ENCODE results near the gene MTAP.

The MTAP gene

DNA sequence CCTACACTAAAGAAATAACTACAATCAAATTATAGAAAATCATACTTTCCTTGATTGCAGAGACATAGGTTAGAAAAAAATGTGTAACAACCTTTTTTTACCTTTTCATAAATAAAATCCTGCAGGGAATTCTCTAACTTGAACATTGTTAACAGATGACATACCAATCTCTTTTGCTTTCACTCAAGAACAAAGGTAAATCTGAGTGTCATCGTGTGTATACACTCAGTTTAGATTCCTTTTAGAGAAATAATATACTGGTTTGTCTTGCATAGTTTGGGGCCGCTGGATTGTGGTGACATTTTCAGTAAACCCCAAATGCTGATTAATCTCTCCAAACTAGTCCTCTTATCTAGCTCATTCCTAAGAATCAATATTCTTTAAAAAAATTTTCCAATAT lies 20.8 kb upstream of the MTAP start:
- no peaks in the 10 kb centered on the region for H3K4me1 ChIP-seq (ENCODE audit: insufficient read depth, low read length)
- no peaks in the 10 kb centered on the region for H3K36me3 ChIP-seq (ENCODE audit: insufficient read depth, low read depth, low read length)
- H3K4me3 ChIP-seq (ENCODE audit: low read length), result no peak overlapping the region
- no peaks in the 10 kb centered on the region for H3K9me3 ChIP-seq (ENCODE audit: insufficient read depth, low read depth, low read length)
- peaks cover 23% of the 10 kb centered on the region; the same call in 1 of the 2 replicates for H3K27me3 ChIP-seq (ENCODE audit: insufficient read depth, low read length)
- no peak overlapping the region for H3K27ac ChIP-seq (ENCODE audit: low read length)
- no peak overlapping the region for H3K9ac ChIP-seq (ENCODE audit: low read depth, low read length)

DNA sequence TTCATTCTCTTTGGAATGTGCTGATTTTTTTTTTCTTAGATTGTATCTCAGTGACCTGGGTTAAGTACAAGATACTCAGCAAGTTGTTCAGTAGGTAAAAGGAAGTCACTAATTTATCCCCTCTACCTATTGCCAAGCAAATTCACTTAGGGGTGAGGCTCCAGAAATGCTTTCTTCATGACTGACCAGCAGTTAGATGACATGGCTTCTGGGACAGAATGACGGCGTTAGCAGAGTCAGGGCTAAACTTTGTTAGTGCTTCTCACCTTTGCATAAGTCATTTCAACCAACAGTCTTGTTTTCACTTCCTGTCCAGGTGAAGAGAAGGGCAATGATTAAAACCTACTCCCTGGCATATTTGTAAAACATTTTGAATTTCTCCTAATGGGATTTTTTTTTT lies 20.2 kb upstream of the MTAP start:
- Histone ChIP-seq H3K9me3 (ENCODE audit: insufficient read depth, low read depth, low read length) (no peaks in the 10 kb centered on the region), H3K9ac (ENCODE audit: low read depth, low read length) (no peak overlapping the region), H3K27me3 (ENCODE audit: insufficient read depth, low read length) (peaks cover 18% of the 10 kb centered on the region; the same call in 1 of the 2 replicates), H3K4me1 (ENCODE audit: insufficient read depth, low read length) (no peaks in the 10 kb centered on the region), H3K4me3 (ENCODE audit: low read length) (no peak overlapping the region), H3K36me3 (ENCODE audit: insufficient read depth, low read depth, low read length) (no peaks in the 10 kb centered on the region), H3K27ac (ENCODE audit: low read length) (no peak overlapping the region)

DNA sequence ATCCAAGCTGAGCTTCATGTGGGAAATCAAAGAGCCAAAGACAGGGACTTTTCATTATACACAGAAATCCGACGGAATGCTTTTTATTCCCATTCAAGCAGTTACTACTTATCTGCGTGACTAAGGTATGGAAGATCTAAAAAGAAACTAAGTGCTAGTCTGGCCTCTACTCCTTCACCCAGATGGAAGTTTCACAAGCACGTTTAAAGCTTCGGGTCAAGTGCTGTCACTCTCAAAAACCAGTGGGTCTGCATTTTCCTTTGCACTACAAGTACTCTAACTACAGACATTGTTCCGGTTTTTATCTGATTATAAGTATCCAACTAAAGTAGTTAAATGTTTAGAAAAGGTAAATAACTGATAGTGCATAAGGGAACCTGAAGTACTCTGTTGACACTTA lies 13.7 kb upstream of the MTAP start:
- Histone ChIP-seq H3K4me3 (ENCODE audit: low read length) (no peak overlapping the region), H3K9me3 (ENCODE audit: insufficient read depth, low read depth, low read length) (no peaks in the 10 kb centered on the region), H3K9ac (ENCODE audit: low read depth, low read length) (no peak overlapping the region), H3K36me3 (ENCODE audit: insufficient read depth, low read depth, low read length) (no peaks in the 10 kb centered on the region), H3K4me1 (ENCODE audit: insufficient read depth, low read length) (no peaks in the 10 kb centered on the region), H3K27ac (ENCODE audit: low read length) (no peak overlapping the region), H3K27me3 (ENCODE audit: insufficient read depth, low read length) (peaks cover 48% of the 10 kb centered on the region)

DNA sequence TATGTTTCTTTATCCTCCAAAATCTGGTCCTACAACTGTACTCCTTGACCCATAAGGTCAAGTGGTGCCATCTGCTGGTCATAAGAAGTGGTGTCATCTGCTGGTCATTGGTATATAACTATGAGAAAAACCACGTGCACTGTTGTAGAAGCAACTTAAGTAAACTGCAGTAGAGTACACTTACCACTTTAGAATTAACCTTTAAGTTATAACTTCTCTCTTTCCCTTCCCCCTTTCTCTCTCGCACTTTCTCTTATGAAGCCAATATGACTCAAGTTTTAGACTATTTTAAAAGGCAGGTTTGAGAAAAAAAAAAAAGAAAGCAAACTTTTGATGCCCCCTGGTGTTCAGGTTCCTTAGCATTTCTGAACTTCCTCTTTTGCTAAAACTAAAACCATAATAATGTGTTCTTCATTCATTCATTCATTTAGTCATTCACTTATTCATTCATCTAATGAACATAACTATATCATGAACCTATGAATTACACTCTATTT lies 12.8 kb upstream of the MTAP start:
- H3K4me1 ChIP-seq (ENCODE audit: insufficient read depth, low read length), result no peaks in the 10 kb centered on the region
- no peak overlapping the region for H3K4me3 ChIP-seq (ENCODE audit: low read length)
- no peak overlapping the region for H3K27ac ChIP-seq (ENCODE audit: low read length)
- no peaks in the 10 kb centered on the region for H3K9me3 ChIP-seq (ENCODE audit: insufficient read depth, low read depth, low read length)
- no peak overlapping the region for H3K9ac ChIP-seq (ENCODE audit: low read depth, low read length)
- peaks cover 50% of the 10 kb centered on the region for H3K27me3 ChIP-seq (ENCODE audit: insufficient read depth, low read length)
- H3K36me3 ChIP-seq (ENCODE audit: insufficient read depth, low read depth, low read length), result no peaks in the 10 kb centered on the region

DNA sequence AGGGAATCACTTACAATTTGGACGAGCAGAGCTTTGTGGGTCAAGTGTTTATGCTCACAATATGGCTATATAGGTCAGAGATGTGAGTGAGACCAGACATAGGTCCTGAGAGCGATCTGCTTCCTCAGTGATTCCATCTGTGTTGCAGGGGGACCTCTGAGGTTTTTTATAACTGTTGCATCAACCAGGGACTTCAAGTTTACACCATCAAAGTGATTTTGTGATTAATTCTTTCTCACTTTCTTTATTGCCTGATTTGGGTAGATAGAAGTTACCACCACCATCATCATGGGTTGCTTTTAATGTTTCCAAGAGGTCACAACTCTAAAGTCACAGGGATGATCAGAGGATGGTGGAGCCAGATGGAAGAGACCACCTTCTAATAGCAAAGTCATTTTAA lies 7.0 kb upstream of the MTAP start:
- no peak overlapping the region for H3K27ac ChIP-seq (ENCODE audit: low read length)
- H3K36me3 ChIP-seq (ENCODE audit: insufficient read depth, low read depth, low read length), result no peaks in the 10 kb centered on the region
- no peak overlapping the region for H3K4me3 ChIP-seq (ENCODE audit: low read length)
- peaks cover 93% of the 10 kb centered on the region for H3K27me3 ChIP-seq (ENCODE audit: insufficient read depth, low read length)
- H3K4me1 ChIP-seq (ENCODE audit: insufficient read depth, low read length), result no peaks in the 10 kb centered on the region
- H3K9ac ChIP-seq (ENCODE audit: low read depth, low read length), result no peak overlapping the region
- H3K9me3 ChIP-seq (ENCODE audit: insufficient read depth, low read depth, low read length), result no peaks in the 10 kb centered on the region

DNA sequence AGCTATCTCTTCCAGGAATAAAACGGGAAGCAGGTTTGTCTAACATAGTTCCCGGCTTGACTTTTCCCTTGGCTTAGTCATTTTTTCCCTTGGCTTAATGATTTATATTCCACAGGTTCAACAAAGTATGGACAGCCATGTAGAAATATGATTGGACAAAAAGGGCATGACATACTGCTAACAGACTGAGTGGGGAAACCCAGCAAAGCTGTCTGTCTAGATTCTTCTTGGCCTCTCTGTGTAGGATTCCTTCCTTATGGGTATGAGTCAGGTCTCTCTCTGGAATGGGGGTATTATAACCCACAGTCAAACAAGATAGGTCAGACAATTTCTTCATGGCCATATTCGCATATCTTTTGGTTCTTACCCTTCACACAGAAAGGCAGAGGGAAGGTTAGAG lies 5.7 kb upstream of the MTAP start:
- H3K27ac ChIP-seq (ENCODE audit: low read length), result no peak overlapping the region
- H3K27me3 ChIP-seq (ENCODE audit: insufficient read depth, low read length), result peaks cover 93% of the 10 kb centered on the region
- no peaks in the 10 kb centered on the region for H3K4me1 ChIP-seq (ENCODE audit: insufficient read depth, low read length)
- H3K9me3 ChIP-seq (ENCODE audit: insufficient read depth, low read depth, low read length), result no peaks in the 10 kb centered on the region
- H3K36me3 ChIP-seq (ENCODE audit: insufficient read depth, low read depth, low read length), result no peaks in the 10 kb centered on the region
- H3K4me3 ChIP-seq (ENCODE audit: low read length), result no peak overlapping the region
- H3K9ac ChIP-seq (ENCODE audit: low read depth, low read length), result no peak overlapping the region

DNA sequence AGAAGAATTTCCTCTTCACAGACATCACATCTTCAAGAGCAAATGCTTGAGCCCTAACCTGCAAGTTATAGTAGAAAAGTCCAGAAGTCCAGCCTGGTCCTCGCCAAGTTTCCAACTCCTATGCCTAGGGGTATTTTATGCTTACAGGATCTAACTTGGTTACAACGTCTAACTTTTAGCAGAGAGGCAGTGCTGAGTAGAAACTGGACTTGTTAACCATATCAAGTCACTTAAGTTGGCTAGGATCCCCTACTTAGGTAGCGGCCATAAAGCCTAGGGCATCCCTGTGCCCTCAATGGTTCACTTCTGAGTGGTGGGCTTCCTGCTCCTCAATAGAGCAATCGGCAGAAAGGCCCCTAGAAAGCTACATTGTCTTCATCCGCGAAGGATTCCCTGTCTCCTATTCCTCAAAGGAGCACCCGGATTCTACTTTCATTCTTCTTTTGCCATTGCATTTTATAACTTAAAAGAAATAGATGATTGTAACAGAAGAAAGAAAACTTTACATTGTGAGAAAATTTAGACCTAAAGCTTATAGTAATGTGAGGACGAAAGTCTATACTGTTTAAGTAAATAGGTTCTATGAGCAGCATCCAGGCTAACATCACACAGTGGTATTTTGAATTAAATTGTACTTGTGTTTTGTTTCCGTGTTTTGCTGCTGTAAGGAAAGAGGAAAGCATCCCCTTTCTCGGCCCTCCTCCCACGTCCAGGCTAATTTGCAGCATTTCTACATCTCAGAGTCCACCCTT lies 1.3 kb upstream of the MTAP start:
- peaks cover 22% of the 10 kb centered on the region for H3K36me3 ChIP-seq (ENCODE audit: insufficient read depth, low read depth, low read length)
- peak overlapping the region; percentile 98; the same call in 1 of the 2 replicates for H3K9ac ChIP-seq (ENCODE audit: low read depth, low read length)
- no peak overlapping the region for H3K27ac ChIP-seq (ENCODE audit: low read length)
- peak overlapping the region; percentile 98 for H3K4me3 ChIP-seq (ENCODE audit: low read length)
- H3K27me3 ChIP-seq (ENCODE audit: insufficient read depth, low read length), result peaks cover 56% of the 10 kb centered on the region
- peaks cover 14% of the 10 kb centered on the region for H3K4me1 ChIP-seq (ENCODE audit: insufficient read depth, low read length)
- H3K9me3 ChIP-seq (ENCODE audit: insufficient read depth, low read depth, low read length), result no peaks in the 10 kb centered on the region

DNA sequence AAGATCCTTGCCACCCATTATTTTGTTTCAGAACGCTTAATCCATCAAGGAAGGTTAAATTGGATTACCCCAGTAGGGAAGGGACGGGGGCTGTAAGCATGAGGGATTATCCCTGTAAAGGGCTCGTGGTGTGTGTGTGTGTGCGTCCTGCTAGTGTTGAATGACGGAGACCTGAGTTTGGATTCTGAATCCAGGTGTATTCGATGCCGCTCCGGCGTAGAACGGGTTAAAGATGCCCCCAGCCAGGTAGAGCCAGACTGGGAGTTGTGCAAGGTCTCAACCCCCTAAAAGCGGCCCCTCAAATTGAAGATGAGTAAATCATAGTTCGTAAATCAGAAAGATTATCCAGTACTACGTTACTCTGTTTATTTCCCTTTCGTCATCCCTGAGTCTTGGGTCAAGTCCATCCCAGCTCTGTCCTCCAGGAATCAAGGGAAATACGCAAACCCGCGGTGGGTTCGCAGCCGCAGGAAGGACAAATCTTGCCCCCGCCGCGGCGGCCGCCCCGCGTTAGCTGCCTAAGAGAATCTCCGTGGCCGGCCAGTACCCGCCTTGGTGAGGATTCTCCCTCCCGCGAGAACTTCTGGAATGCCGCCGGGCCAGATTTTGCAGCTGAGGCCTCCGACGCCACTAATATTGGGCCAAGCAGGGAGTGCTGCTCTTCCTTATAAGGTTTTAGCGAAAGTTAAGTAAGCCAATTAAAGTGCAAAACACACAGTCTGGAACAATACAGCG lies 586 bp upstream of the MTAP start:
- peak overlapping the region; percentile 82 for H3K27ac ChIP-seq (ENCODE audit: low read length)
- peak overlapping the region; percentile 98 for H3K9ac ChIP-seq (ENCODE audit: low read depth, low read length)
- peaks cover 48% of the 10 kb centered on the region for H3K27me3 ChIP-seq (ENCODE audit: insufficient read depth, low read length)
- H3K9me3 ChIP-seq (ENCODE audit: insufficient read depth, low read depth, low read length), result no peaks in the 10 kb centered on the region
- H3K4me3 ChIP-seq (ENCODE audit: low read length), result peak overlapping the region; percentile 98
- H3K36me3 ChIP-seq (ENCODE audit: insufficient read depth, low read depth, low read length), result peaks cover 29% of the 10 kb centered on the region
- peaks cover 14% of the 10 kb centered on the region for H3K4me1 ChIP-seq (ENCODE audit: insufficient read depth, low read length)

DNA sequence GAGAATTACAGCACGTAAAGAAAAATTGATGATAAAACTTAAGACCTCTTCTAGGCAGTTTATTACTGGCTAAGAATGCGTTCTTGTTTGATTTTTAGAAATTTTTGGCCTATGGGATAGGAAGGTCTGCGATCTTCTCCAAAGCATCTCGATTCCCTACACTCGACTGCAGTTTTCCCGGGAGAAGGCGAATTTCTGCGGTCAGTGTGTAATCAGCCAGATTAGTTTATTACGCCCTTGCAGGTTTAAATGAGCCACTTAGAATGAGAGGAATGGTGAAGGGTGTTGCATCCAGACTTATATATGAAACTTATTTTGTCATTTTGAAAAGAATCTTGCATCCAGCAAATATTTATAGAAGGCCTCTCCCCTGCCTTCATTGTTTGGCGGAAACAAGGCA lies 1.2 kb downstream of the MTAP start:
- peak overlapping the region; percentile 98 for H3K4me3 ChIP-seq (ENCODE audit: low read length)
- peak overlapping the region; percentile 79 for H3K27ac ChIP-seq (ENCODE audit: low read length)

DNA sequence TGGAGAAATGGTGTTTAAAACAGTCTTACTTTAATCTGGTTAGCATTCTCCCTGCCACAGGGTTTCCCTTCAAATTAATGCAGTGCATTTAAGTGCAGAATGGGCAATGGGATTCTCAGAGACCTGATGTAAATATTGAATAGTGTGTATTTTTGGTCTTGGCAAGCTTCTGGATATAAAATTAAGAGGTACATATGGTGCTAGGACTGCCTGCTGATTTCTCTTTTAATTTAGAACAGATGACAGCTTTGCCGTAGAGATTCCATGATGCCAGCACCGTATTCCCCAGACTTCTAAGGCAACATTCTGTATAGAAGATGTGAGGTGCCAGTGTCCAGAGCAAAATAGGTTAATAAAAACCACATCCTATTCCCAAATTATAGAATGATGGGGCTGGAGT lies 1.9 kb downstream of the MTAP start:
- no peak overlapping the region for H3K27ac ChIP-seq (ENCODE audit: low read length)
- H3K9ac ChIP-seq (ENCODE audit: low read depth, low read length), result peak overlapping the region; percentile 98; the same call in 1 of the 2 replicates
- H3K4me1 ChIP-seq (ENCODE audit: insufficient read depth, low read length), result peaks cover 14% of the 10 kb centered on the region

More for the DNA sequence above, 1.2 kb downstream of the MTAP start:
- Histone ChIP-seq H3K4me1 (ENCODE audit: insufficient read depth, low read length) (peaks cover 14% of the 10 kb centered on the region), H3K9me3 (ENCODE audit: insufficient read depth, low read depth, low read length) (no peaks in the 10 kb centered on the region), H3K27me3 (ENCODE audit: insufficient read depth, low read length) (peaks cover 30% of the 10 kb centered on the region), H3K9ac (ENCODE audit: low read depth, low read length) (peak overlapping the region; percentile 98), H3K36me3 (ENCODE audit: insufficient read depth, low read depth, low read length) (peaks cover 46% of the 10 kb centered on the region)

DNA sequence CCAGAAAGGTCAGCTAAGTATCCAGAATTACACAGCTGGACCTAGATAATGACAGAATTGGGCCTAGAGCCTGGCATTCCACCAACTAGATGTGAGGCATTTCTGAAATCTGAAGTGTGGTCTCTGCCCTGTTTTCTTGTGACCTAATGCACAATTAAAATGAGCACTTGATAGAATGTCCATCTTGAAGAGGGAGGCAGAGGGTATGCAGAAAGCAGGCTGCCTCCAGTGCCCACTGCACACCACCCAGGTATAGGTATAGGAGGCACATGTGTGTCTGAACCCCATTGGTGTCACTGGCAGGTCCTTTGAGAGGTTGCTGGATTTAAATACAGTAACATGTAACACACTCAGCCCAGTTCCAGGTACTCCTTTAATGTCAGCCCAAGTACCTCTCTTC lies 2.4 kb downstream of the MTAP start:
- Histone ChIP-seq H3K36me3 (ENCODE audit: insufficient read depth, low read depth, low read length) (peaks cover 56% of the 10 kb centered on the region), H3K4me3 (ENCODE audit: low read length) (peak overlapping the region; percentile 98), H3K27ac (ENCODE audit: low read length) (no peak overlapping the region)

More for the DNA sequence above, 1.9 kb downstream of the MTAP start:
- H3K27me3 ChIP-seq (ENCODE audit: insufficient read depth, low read length), result peaks cover 24% of the 10 kb centered on the region
- peak overlapping the region; percentile 98 for H3K4me3 ChIP-seq (ENCODE audit: low read length)
- peaks cover 53% of the 10 kb centered on the region for H3K36me3 ChIP-seq (ENCODE audit: insufficient read depth, low read depth, low read length)
- H3K9me3 ChIP-seq (ENCODE audit: insufficient read depth, low read depth, low read length), result no peaks in the 10 kb centered on the region

DNA sequence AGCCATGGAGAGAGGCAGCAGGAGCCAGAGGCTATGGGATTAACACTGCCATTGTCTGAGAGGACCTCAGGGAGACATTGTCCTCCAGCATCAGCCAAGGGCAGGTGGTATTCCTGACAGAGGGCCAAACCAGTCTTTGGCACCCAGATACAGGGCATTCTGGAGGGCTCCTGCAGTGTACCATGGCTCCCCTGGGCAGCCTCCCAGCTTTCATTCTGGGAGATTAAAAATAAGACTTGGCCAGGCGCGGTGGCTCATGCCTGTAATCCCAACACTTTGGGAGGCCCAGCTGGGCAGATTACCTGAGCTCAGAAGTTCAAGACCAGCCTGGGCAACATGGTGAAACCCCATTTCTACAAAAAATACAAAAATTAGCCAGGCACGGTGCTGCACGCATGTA lies 4.2 kb downstream of the MTAP start:
- Histone ChIP-seq H3K4me1 (ENCODE audit: insufficient read depth, low read length) (peaks cover 14% of the 10 kb centered on the region), H3K27me3 (ENCODE audit: insufficient read depth, low read length) (0 out of 2 replicates have a peak, but pooled peaks cover under 1% of the 10 kb centered on the region), H3K9ac (ENCODE audit: low read depth, low read length) (no peak overlapping the region), H3K27ac (ENCODE audit: low read length) (no peak overlapping the region), H3K36me3 (ENCODE audit: insufficient read depth, low read depth, low read length) (peaks cover 75% of the 10 kb centered on the region), H3K9me3 (ENCODE audit: insufficient read depth, low read depth, low read length) (no peaks in the 10 kb centered on the region), H3K4me3 (ENCODE audit: low read length) (no peak overlapping the region)

More for the DNA sequence above, 2.4 kb downstream of the MTAP start:
- Histone ChIP-seq H3K4me1 (ENCODE audit: insufficient read depth, low read length) (peaks cover 14% of the 10 kb centered on the region), H3K9me3 (ENCODE audit: insufficient read depth, low read depth, low read length) (no peaks in the 10 kb centered on the region), H3K9ac (ENCODE audit: low read depth, low read length) (peak overlapping the region; percentile 98; the same call in 1 of the 2 replicates), H3K27me3 (ENCODE audit: insufficient read depth, low read length) (peaks cover 19% of the 10 kb centered on the region)

All from iPS-20b (cell line).